GM19025 (cell line): ENCODE data around the gene MRPS2.
"Not testable (repeated sequence)": the region's sequence is repeated elsewhere in the genome, so short reads cannot be mapped to it uniquely, and the experiment has no call there.

Experiments used
- ATAC-seq: cut with Tn5 transposase; IDR thresholded peaks from one replicate; pipeline ENCODE4 v1.9.1; 2021; ENCODE audit warnings: mild to moderate bottlenecking, low read depth, moderate library complexity; ENCODE audit not compliant: unreplicated experiment

MRPS2 gene

DNA sequence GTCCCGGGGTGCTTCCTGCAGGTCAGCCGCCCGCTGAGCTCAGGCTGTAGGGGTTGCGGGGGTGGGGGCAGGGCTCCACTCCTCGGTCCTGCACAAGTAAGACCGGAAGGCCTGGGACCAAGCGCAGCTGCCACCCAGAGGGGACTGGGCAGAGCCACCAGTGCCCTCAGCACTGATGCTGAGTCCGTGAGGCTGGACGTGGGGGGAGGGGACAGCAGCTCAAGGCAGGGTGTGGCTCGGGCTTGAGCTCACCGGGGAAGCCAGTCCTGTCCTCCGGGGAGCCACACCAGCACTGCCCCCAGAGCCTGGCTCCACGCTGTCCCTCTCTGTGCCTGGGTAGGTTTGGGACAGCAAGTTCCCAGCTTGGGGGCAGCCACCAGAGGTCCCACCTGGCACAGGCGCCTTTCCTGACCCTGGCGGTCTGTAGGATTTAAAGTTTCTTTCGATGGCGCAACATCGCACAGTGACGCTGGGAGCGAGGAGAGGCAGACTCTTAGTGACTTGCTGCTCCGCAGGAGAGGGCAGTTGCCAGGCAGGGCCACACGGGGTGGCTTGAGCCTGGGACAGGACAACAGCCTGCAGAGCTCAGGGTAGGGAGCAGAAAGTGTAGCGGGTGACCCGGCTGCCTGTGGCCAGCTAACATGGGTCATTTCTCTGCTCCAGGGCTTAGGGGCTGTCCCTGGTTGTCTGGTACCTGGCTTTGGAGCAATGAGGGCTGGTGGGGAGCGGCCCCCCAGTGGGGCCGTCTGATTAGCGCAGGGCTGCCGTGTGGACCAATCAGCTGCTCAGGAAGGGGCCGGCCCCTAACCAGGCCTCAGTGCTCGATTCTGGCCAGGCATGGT is 26.5 kb downstream of the MRPS2 start:
- no peak for ATAC-seq

DNA sequence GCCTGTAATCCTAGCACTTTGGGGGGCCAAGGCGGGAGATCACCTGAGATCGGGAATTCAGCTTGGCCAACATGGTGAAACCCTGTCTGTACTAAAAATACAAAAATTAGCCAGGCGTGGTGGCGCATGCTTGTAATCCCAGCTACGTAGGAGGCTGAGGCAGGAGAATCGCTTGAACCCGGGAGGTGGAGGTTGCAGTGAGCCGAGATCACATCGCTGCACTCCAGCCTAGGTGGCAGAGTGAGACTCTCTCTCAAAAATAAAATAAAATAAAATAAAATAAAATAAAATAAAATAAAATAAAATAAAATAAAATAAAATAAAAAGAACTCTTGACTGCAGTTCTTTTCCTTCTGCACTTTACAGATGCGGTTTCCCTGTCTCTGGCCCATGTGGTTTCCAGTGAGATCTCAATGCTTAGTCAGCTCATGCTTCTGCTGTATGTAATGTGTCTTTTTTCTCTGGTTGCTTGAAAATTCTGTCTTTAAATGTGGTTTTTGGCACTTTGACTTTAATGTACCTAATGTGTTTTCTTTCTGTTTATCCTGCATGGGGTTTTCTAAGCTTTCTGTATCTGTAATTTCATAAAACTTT is 28.5 kb downstream of the MRPS2 start:
- ATAC-seq: not testable (repeated sequence)

DNA sequence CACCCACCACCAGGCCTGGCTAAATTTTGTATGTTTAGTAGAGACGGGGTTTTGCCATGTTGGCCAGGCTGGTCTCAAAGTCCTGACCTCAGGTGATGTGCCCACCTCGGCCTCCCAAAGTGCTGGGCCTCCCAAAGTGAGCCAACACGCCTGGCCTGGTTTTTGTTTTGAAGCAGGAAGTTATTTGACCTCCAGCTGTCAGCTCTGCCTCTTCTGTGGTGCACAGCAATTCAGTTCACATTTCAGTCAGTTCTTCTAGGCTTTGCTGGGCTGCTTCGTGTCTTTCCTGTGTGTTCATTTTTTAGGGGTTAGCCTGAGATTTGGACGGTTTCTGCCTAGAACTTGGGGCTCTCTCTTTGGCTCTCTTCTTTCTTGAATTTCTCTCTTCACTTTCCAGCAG is 29.7 kb downstream of the MRPS2 start:
- no peak for ATAC-seq

DNA sequence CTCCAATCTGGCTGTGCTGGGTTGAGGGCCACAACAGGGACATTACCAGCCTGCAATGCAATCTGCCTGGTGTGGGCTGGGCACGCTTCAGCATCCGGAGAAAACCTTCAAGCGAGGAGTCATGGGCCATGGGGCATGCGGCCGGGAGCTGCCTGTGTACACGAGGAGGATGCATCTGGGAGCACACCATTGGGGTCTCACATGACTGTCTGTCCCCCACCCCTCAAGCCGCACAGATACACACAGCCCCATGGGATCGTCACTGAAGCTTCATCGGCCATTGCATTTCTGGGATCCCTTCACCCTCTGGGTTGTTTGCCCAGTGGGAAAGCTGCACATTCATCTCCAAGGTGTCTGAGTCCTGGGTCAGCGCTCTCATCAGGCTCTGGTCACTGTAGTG is 30.6 kb downstream of the MRPS2 start:
- ATAC-seq: no peak

DNA sequence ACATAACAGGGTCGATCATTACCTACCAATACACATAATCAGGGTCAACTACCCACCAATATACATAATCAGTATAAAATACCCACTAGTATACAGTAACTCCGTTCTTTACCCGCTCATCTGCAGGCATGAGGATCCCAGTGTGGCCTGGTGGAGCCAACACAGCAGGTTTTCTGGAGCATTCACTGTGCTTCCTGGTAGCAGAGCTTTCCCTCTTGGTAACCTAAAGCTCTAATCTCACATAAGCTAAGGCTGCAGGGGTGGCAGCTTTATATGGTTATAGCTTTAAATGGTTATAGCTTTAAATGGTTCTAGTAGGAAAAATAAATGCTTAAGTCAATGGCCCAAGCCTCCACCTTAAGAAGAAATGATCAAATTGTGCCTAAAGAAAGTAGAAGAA is 32.6 kb downstream of the MRPS2 start:
- no peak for ATAC-seq

DNA sequence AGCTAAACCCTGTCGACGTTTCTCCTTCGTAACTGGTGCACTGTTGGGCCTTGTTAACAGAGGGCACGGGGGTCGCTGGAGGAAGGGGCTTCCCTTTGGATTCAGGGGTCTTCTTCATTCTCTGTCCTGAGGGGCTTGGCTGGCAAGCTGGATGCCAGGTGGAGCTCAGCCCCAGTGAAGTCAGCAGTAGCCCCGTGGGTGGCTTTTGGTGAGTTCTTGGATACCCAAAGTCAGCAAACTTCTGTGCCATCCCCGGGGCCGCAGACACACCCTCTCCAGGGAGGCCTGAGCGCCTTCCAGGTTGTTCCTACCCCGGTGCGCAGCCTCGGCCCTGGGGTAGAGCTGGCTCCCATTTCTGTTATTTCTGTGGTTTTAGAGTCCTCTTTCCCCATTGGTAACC is 33.2 kb downstream of the MRPS2 start:
- ATAC-seq: no peak

DNA sequence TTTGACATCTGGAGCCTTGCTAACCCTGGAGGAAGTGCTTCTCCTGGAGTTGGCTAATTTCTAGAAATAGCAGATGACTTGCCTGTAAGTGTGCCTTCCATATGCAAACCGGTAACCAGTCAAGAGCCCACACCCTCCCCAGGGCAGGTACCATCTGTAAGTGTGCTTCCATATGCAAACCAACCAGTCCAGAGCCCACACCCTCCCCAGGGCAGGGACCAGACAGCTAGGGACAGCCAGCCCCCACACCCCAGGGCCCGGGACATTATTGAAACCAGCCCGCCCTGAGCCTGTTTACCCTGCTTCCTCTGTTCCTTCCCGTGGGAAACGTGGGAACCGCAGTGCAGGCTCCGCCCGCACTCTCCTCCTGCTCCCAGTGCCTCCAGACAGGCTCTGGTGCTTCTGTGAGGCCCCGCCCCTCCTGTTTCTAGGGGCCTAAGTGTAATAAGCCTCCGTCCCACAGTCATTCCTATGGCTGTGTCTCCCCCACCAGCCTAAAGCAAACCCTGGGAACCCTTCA is 33.8 kb downstream of the MRPS2 start:
- ATAC-seq: not testable (repeated sequence)

DNA sequence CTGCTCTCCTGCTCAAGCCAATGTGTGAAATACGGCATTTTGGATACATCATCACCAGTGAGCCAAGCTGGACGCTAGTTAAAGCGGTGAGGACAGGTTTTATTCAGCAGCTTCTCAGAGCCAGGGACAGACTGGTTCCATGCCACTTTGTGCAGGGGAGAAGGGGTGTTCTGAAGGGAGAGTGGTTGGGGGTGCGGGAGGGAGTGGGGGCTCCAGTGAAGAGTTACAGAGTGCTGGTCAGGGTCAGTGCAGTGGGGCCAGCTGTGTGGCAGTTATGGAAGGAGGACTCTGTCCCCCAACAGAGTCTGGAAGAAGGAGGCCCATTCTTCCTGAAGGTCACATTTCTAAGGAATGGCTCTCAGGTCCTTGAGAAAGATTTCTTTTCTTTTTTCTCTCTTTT is 34.3 kb downstream of the MRPS2 start:
- ATAC-seq: not testable (repeated sequence)

DNA sequence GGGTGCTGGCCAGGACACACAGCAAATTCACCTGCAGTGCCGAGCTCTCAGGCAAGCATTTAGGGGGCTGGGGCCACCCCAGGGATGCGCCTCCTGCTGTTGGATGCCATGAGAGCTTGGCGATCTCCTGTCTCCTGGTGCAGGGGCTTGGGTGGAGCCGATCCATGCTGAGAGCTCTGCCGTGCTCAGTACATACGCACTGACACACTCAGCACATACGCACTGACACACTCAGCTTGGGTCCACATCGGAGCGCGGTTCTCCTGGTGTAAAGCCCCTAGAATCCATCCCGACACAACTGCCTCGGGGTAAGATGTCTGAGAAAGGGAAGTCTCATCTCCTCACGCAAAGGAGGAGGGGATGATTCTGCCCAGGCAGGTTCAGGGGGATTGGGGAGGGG is 35.1 kb downstream of the MRPS2 start:
- not testable (repeated sequence) for ATAC-seq

DNA sequence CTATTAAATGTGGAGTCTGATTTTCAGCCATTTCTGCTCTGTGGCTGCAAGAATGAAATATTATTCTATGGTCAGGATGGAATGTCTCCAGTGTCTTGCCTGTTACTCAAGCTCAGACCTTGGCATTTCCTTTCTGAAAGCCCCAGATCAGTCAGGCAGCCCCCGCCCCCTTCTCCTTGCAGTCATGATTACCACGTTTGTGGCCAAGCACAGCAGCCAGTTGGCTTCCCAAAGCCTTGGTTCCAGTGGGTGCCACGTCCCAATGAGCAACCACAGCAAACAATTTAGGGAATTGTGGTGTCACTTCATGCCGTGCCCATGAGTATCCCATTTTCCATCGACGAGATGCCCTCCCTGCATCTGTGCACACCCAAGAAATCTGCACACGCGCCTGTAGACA is 35.7 kb downstream of the MRPS2 start:
- no peak for ATAC-seq

DNA sequence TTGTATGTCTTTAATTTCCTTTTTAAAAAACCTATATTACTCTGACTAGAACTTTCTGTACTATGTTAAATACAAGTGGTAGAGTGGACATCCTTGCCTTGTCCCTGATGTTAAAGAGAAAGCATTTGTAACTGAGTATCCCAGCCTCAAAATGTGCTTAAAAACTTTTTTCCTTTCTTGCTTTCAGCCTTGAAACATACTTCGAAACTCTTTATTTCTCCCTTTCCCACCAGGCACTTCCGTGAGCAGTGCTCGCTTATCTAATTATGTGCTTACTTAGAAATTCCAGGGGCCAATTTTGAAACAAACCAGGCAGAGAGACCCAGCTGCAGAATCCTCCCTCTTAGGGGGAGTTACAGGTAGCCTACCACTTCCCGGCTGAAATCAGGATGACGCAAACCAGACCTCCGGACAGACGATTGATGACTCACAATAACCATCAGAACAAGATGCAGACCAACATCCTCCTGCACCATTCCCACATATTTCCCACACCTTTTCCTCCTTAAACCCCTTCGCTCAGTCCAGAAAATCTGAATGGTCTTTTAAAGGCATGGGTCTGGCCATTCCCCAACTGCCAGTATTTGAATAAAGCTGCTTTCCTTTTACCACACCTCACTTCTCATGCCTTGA is 42.9 kb downstream of the MRPS2 start:
- not testable (repeated sequence) for ATAC-seq

DNA sequence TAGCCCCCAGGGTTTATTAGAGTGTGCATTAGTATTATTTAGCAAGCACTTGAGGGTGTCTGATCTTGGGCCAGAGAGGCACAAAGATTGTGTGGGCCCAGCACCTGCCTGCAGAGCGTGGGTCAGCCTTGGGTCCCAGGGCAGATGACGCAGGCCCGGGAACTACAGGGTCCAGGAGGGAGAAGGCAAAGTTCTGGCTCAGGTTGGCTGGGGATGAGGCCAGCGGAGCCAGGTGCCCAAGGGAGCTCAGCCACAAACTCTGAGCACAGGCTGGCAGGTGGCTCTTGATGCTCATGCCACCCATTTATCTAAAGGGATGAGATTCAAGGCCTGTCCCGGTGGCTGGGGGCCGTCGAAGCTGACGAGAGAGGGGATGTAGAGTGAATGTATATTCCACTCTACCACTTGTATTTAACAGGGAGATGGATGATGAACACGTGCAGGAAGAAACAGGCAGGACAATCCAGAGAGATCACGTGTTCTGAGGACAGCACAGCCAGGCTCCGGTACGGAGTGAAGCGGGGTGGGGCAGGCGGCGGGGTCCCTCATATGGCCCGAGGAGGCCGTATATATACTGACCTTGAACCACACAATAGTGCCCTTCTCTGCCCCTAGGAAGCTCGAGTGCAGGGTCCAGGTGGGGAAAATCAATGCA is 44.6 kb downstream of the MRPS2 start:
- ATAC-seq: no peak

DNA sequence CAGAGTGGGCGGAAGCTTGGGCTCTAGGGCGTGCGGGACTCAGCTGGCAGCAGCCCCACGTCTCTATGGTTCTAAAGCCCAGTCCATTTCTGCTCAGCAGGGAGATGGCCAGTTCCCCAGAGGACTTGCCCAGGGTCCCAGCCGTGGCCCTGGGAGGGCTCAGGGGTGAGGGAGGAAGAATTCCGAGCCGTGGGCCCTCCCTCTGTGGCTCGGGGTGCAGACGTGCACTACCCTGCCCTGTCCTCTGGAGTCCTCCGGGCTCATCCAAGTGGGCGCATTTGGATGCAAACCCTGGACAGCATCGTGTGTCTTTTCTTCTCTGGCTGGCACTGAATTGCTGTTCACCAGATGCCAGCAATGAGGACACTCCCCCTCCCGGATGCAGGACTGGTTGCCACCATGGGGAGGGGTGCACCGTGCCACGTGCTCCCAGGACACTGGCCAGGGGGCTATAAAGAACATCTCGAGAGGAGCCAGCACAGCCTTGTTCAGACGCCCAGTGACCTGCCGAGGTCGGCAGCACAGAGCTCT is 45.2 kb downstream of the MRPS2 start, which contains the start of gene OBP2A:
Gene OBP2A (plus strand): TSS at position 481 of the 531 bp plus-strand sequence. CDS start 55 bp downstream, outside the sequence.
- not testable (repeated sequence) for ATAC-seq

DNA sequence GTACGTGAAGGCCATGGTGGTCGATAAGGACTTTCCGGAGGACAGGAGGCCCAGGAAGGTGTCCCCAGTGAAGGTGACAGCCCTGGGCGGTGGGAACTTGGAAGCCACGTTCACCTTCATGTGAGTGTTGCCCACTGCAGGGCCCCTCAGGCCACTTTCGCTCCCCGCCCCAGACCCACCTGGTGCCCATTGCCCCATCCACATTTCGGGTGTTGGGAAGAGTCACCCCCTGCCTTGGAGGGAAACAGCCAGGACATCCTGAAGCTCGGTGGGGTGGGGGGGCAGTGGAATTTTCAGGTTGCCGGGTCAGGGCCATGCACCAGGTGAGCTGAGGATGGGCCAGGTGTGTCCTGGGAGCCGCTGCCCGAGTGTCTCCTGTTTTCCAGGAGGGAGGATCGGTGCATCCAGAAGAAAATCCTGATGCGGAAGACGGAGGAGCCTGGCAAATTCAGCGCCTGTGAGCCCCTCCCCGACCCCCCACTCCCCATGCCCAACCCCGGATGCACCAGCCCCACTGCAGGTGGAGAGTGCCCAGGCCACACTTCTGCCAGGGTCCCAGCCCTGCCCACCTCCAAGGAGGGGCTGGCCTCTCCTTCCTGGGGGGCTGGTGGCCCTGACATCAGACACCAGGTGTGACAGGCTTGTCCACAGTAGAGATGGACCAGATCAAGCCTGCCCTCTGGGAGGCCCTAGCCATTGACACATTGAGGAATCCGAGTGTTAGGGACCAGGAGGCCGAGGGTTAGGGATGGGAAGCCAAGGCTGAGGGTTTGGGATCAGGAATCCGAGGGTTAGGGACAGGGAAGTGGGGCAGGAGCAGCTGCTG is 46.5 kb downstream of the MRPS2 start:
- not testable (repeated sequence) for ATAC-seq

DNA sequence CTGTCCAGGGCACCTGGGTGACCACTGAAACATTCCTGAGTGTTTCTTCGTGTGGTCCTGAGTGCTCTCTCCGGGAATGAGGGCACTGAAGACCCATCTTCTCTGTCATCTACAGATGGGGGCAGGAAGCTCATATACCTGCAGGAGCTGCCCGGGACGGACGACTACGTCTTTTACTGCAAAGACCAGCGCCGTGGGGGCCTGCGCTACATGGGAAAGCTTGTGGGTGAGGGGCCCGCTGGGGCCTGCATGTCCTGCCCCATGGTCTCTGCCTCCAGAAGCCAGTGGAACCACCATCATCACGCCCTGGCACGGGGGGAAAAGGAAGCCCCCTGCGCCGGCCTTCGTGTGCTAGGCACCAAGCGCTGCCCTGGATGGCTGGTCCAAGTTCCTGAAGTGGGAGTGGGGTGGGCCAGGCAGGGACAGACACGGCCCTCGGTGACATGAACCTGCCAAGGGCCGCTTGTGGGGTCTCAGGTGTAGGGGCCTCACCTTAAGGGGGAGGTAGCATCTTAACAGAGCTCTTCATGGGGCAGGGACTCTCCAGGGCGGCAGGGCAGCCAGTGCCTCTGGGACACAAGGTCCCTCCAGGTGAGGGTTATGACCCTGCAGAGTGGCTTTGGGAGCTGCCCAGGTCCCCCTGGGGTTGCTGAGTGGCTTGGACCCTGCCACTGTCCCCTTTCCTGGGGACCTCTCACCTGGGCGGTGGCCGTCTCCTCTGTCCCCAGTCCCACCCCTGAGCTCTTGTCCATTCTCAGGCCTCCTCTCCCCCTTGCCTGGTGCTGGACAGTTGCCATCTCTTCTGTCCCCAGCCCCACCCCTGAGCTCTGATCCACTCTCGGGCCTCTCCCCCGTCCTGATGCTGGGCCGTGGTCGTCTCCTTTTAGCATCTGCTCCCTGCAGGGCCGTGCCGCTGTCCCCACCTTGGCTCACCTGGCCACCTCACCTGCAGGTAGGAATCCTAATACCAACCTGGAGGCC is 47.6 kb downstream of the MRPS2 start:
- no peak for ATAC-seq

DNA sequence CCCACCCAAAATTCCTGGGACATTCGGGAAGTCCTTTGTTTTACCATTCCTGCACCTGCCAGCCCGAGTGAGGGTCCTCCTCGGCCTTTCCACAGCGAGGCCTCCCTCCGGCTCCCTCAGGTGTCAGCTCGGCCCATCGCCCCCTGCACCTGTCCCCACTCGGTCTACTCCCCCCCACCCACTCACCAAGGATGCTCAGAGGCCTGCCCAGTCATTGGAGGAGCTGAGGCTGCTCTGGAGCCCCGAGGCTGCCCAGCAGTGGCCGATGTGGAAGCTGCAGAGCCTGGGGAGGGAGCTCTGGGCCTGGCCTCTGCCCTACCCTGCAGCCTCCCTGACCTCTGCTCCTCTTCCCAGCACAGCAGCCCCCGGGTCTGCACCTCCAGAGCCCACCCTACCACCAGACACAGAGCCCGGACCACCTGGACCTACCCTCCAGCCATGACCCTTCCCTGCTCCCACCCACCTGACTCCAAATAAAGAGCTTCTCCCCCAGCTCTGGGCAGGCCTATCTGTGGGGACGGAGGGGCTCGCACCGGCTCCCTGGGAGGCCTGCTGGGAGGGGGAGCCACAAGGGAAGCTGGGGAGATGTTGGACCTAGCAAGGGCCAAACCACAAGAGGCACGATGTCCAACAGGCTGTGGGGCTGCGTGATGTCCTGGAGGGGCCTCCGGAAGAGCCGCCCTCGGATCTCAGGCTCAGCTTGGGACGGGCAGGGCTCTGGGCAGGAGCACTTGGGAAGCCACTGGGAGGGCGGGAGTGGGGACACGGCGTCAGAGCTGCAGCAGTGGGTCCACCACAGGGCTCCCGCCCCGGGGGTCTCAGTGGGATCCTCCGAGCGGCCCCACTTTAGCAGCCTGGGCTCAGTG is 49.2 kb downstream of the MRPS2 start:
- not testable (repeated sequence) for ATAC-seq

DNA sequence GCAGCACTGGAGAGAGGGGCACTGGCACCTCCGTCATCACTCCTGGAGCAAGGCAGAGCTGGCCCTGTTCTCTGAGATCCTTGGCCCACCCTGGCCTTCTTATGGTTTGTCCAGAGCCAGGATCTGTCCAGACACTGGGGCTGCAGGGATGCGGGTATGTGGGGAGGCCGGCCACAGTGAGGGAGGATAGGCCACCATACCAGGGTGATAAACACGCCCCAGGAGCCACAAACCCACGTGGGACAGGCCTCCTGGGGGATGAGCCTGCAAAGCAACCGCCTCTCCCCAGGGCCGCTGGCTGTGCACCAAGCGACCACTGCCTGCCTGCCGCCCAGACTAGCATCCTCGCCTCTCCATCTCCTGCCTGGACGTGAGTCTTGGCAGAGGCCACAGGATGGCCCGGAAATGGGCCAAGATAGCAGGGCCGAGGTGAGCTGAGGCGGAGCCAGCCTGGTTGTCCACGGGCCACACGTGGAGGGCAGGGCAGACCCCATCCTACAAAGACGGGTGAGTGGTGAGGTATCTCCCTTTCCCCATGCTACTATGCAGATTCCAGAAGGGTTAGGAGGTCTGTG is 49.9 kb downstream of the MRPS2 start:
- ATAC-seq: no peak
